Activated CD8-positive, alpha-beta memory T cell treated with anti-CD3 and anti-CD28 coated beads, Interleukin-2, amount 50 U/mL, for 1 hour (primary cell): ENCODE results near the gene FHIT.

Source experiments
- DNase-seq: peaks from one replicate; pipeline ENCODE4 v3.0.0-alpha.2; 2020; ENCODE audit errors: extremely low read depth

The FHIT gene

GRCh38 chr3:60417576-60417975 lies 833.7 kb downstream of the FHIT start:
- DNase-seq, result no peak

DNA sequence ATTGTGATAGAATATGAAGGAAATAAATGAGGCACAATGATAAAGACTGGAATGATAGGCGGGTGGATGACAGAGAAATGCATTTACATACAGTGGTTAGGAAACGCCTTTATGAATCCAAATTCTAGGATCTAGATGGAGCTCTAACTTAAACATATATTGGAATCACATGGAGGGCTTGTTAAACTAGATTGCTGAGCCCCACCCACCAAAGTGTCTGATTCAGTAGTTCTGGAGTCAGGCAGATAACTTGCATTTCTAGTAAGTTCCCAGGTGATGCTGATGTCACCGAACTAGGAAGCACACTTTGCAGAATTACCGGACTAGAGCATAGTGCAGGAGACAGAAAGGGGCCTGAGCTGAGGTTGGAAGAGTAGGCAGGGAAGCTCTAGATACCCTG lies 837.2 kb downstream of the FHIT start:
- DNase-seq, result no peak

GRCh38 chr3:60413551-60413950 lies 837.7 kb downstream of the FHIT start:
- no peak for DNase-seq

- DNase-seq, result no peak
Measured at GRCh38 chr3:60403866-60404265, 847.4 kb downstream of the FHIT start.

- no peak for DNase-seq
Measured at GRCh38 chr3:60402931-60403330, 848.3 kb downstream of the FHIT start.

DNA sequence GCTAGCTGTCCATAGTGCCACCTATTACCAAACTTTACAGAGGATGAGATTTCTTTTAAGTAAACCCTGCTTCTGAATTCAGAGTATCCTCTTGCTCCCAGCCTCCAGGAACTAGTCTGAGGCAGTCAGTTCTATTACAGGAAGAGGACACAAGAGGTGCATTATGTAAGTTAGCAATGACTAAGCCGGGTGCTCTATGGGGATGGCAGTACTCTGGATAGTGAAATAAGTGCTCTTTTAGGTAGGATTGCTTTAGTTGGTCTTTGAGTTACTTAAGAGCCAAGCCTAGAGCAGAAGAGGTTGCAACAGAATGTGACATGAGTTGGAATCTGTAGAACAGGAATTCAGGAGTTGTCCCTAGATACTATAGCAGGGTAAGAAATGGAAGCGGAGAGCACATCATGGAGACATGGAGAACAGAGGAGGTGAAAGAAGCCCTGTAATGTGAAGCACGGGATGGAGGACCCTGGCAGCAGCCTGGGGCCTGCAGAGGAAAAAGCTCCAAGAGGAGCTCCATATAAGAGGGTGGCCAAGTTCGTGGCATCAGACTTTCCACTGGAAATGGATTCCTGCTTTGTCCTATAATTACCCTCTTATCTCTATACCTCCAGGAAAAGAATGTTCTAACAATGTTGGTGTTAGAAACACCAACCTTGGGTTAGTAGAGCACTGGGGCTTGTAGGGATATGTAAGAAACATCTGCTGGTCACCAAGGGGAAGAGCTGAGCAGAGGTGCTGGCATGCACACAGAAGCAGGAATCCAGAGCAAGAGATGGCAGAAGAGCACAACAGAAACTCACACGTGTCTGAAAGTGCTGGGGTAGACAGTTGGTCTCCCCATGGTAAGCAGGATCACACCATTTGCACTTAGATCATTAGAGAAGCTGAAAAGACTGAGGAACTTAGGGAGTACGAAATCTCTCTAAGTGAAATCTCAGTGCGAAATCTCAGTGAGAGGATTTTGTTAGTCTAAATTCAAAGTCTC lies 851.1 kb downstream of the FHIT start:
- DNase-seq, result no peak

- DNase-seq, result no peak
Measured at GRCh38 chr3:60399292-60399691, 852.0 kb downstream of the FHIT start.

DNA sequence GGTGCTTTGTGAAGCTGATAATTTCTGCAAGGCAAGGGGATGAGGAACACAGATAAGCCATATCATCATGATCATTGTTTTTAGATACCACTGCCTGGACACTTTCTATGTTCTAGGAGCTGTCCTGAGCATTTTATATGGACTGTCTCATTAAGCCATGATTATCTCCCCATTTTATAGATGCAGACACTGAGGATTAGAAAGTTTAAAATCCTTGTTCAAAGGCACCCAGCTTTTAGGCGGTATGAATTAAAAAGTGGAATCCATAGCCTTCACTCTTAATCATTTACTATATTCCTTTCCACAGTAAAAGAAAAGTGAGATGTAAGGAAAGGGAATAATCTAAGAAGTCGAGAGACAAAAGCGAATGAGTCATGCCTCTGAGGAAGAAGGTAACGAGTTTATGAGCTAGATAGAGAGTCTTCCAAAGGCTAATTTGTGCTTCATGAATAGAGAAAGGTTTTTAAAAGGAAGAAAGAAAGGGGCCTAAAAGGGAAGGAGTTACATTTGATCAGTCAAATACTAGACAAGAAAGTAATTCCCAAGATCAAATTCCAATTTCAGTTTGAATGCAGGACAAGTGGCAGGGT lies 856.0 kb downstream of the FHIT start:
- no peak for DNase-seq

GRCh38 chr3:60393946-60394345 lies 857.3 kb downstream of the FHIT start:
- DNase-seq, result no peak

DNA sequence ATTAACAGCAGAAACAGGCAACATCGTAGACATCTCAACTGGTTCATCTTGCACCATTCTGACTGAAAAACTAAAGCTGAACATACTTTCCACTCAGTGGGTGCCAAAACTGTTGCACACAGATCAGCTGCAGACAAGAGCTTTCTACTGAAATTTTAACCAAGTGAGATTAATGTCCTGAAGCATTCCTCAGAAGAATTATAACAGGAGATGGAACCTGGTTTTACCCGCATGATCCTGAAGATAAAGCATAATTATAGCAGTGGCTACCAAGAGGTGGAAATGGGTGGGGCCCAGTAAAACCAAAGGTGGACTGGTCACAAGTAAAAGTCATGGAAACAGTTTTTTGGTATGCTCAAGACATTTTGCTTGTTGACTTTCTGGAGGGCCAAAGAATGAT lies 858.8 kb downstream of the FHIT start:
- DNase-seq, result no peak

- no peak for DNase-seq
Measured at GRCh38 chr3:60391292-60391691, 860.0 kb downstream of the FHIT start.

GRCh38 chr3:60388731-60389130 lies 862.5 kb downstream of the FHIT start:
- no peak for DNase-seq

GRCh38 chr3:60386306-60386705 lies 864.9 kb downstream of the FHIT start:
- DNase-seq, result no peak

- no peak for DNase-seq
Measured at GRCh38 chr3:60384341-60384740, 866.9 kb downstream of the FHIT start.

DNA sequence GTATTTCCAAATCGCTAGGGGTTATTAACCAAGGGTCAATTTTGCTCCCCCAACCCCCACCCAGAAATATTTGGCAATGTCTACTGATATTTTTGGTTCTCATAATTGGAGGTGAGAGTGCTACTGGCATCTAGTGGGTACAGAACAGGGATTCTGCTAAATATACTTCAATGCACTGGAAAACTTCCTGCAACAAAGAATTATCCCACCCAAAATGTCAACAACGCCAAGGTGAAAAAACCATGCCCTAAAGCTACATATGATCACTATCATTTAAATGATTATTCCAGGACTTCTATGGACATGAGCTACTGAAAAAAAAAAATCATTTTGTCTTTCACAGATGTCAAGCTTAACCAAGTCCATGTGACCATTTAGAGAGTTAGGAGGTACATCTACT lies 867.9 kb downstream of the FHIT start:
- no peak for DNase-seq

- DNase-seq, result no peak
Measured at GRCh38 chr3:60366486-60366885, 884.8 kb downstream of the FHIT start.

- no peak for DNase-seq
Measured at GRCh38 chr3:60365360-60365759, 885.9 kb downstream of the FHIT start.

- DNase-seq, result no peak
Measured at GRCh38 chr3:60364475-60364874, 886.8 kb downstream of the FHIT start.

- DNase-seq, result no peak
Measured at GRCh38 chr3:60363817-60364216, 887.4 kb downstream of the FHIT start.

DNA sequence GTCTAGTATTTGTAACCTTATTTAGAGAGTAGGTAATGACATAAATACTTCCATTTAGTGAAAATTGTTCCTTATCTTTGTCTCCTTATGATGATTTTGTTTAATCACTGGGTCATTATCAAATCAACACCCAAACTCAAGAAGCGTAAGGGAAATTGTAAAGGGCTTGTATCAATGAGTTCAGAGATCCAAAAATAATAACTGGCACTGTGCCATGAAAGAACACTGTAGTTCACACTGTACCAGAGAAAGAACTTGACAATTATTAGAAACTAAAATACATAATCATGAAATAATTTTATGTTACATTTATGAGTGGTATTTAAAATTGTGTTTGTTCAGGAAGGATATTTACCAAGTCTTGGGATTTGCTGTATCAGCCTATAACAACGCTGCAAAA lies 895.4 kb downstream of the FHIT start:
- no peak for DNase-seq

GRCh38 chr3:60351481-60351880 lies 899.8 kb downstream of the FHIT start:
- no peak for DNase-seq

DNA sequence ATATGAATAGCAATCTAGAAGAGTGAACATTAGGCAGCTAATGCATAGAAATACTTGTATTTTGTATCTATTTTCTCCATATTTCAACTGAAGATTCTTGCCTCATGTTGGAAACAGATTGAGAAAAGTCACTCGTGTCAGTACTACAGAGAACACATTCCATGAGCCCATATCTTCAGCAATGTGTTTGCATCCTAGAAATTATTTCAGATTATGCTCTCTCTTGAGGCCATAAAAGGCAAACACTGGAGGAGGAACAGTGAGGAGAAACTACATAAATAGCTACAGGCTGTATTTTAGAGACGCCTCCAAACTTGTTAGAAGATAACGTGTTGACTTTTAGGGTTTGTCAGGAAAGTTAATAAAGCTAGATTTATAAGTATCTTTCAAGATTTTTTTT lies 906.9 kb downstream of the FHIT start:
- no peak for DNase-seq

DNA sequence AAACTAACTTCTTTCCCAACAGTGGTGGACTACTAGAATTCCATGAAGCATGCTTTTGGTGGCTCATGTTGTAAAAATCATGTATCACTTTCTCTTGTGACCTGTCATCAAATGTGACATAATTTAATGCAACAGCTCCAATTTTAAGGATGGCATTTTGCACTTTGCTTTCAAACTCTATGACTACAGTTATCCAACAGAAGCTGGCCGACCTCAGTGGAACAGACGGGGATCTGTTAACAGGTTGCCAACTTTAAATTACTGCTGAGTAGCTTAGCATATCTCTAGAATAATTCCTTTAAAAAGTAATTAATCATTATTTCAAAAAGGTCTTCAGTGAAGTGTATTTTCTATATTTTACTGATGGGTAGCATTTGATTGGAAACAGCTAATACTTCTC lies 907.4 kb downstream of the FHIT start:
- no peak for DNase-seq
